ENCODE data around the gene KIFC1. TPM values are rescaled to one million over a fixed set of nuclear protein-coding genes. Genes with fewer than 3 reads are reported as not detected.
"Not testable (repeated sequence)": the region's sequence is repeated elsewhere in the genome, so short reads cannot be mapped to it uniquely, and the experiment has no call there.

KIFC1 gene
- polyA plus RNA-seq, 3 donors: 0.14 to 0.87 (median 0.68) TPM

DNA sequence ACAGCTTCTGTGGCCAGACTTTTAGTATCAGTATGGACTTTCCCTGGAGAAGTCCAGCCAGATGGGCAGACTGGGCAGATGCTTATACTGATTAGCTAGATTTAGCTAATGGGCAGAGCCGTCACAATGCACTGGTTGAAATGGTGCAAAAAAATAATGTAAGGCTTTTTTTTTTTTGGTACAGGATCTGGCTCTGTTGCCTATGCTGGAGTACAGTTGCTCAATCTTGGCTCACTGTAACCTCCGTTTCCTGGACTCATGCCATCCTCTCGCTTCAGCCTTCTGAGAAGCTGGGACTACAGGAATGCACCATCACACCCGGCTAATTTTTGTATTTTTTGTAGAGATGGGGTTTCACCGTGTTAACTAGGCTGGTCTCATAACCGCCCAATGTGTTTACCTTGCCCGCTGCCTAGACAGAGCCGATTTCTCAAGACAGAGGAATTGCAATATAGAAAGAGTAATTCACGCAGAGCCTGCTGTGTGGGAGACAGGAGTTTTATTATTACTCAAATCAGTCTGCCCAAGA, 16.4 kb upstream of the KIFC1 start:
- Mint-ChIP-seq H3K27me3 (ENCODE audit: low read depth in 3 of 3) (peaks cover 0 to 2% (median 2%) of the 10 kb centered on the region in 3 donors), H3K36me3 (no peaks in the 10 kb centered on the region), H3K4me1 (peaks cover 42% of the 10 kb centered on the region), H3K9me3 (no peaks in the 10 kb centered on the region), H3K4me3 (peak overlapping the region; percentile 79 to 89), H3K27ac (peak overlapping the region; percentile 89 to 98 (median 97))
- Histone ChIP-seq H3K9ac (ENCODE audit: insufficient read depth, low read length, poor library complexity, severe bottlenecking) (peak overlapping the region; percentile 51), H3K27ac (ENCODE audit: low read depth in 1 of 2, low read length in 2 of 2) (peak overlapping the region; percentile 84 to 86), H4K20me1 (ENCODE audit: insufficient read depth, low read length) (no peaks in the 10 kb centered on the region), H3K36me3 (replicated peaks in 1 of 2; ENCODE audit: control insufficient read depth in 1 of 2, insufficient read depth in 2 of 2, low read length in 2 of 2) (no peaks in the 10 kb centered on the region), H3K9me3 (replicated peaks in 1 of 2; ENCODE audit: control insufficient read depth in 1 of 2, insufficient read depth in 1 of 2, low read length in 2 of 2) (no peaks in the 10 kb centered on the region), H3K4me2 (replicated peaks; ENCODE audit: extremely low read depth, low read length, poor library complexity, severe bottlenecking) (peak overlapping the region; percentile 33), H3K79me2 (ENCODE audit: insufficient read depth, low read length) (no peaks in the 10 kb centered on the region), H3K4me3 (replicated peaks in 1 of 3; ENCODE audit: low read depth in 2 of 3, low read length in 3 of 3) (peak overlapping the region in 2 of 3 experiments; percentile 30 to 60), H2AFZ (ENCODE audit: insufficient read depth, low read depth, low read length, poor library complexity, severe bottlenecking) (peak overlapping the region; percentile 62), H3K4me1 (ENCODE audit: control insufficient read depth in 1 of 2, insufficient read depth in 2 of 2, low read length in 2 of 2) (peaks cover 43 to 54% of the 10 kb centered on the region in 2 donors), H3K27me3 (ENCODE audit: control insufficient read depth in 2 of 2, insufficient read depth in 2 of 2, low read length in 2 of 2) (no peaks in the 10 kb centered on the region)
- DNase-seq: peak; percentile 38 to 57 (median 55)
- intact Hi-C loops (cut with micrococcal nuclease): no loop called here
- TF ChIP-seq, protein P1, sequence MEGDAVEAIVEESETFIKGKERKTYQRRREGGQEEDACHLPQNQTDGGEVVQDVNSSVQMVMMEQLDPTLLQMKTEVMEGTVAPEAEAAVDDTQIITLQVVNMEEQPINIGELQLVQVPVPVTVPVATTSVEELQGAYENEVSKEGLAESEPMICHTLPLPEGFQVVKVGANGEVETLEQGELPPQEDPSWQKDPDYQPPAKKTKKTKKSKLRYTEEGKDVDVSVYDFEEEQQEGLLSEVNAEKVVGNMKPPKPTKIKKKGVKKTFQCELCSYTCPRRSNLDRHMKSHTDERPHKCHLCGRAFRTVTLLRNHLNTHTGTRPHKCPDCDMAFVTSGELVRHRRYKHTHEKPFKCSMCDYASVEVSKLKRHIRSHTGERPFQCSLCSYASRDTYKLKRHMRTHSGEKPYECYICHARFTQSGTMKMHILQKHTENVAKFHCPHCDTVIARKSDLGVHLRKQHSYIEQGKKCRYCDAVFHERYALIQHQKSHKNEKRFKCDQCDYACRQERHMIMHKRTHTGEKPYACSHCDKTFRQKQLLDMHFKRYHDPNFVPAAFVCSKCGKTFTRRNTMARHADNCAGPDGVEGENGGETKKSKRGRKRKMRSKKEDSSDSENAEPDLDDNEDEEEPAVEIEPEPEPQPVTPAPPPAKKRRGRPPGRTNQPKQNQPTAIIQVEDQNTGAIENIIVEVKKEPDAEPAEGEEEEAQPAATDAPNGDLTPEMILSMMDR (IDR thresholded peaks at IDR 0.05): no peak
- 4% methylated on average over 5 of the region's 9 CpGs for WGBS (ENCODE audit: insufficient coverage)

DNA sequence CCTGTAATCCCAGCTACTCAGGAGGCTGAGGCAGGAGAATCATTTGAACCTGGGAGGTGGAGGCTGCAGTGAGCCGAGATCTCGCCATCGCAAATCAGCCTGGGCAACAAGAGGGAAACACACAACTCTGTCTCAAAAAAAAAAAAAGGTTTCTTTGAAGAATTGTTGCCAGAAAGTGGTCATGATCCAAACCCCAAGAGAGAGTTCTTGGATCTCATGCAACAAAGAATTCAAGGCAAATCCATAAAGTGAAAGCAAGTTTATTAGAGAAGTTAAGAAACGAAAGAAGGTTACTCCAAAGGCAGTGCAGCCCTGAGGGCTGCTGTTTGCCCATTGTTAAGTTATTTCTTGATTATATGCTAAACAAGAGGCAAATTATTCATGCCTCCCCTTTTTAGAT, 14.5 kb upstream of the KIFC1 start:
- H3K9me3 ChIP-seq (replicated peaks in 1 of 2; ENCODE audit: control insufficient read depth in 1 of 2, insufficient read depth in 1 of 2, low read length in 2 of 2): no peaks in the 10 kb centered on the region
- 100% methylated on average over 1 of the region's 4 CpGs for WGBS (ENCODE audit: insufficient coverage)
- H4K20me1 ChIP-seq (ENCODE audit: insufficient read depth, low read length): no peaks in the 10 kb centered on the region
- no peaks in the 10 kb centered on the region for H3K36me3 ChIP-seq (replicated peaks in 1 of 2; ENCODE audit: control insufficient read depth in 1 of 2, insufficient read depth in 2 of 2, low read length in 2 of 2)
- H3K4me1 Mint-ChIP-seq: peaks cover 42% of the 10 kb centered on the region
- peaks cover 0 to 2% (median 2%) of the 10 kb centered on the region in 3 donors for H3K27me3 Mint-ChIP-seq (ENCODE audit: low read depth in 3 of 3)
- H3K36me3 Mint-ChIP-seq: no peaks in the 10 kb centered on the region
- intact Hi-C loops (cut with micrococcal nuclease): no loop called here
- no peaks in the 10 kb centered on the region for H3K79me2 ChIP-seq (ENCODE audit: insufficient read depth, low read length)
- H3K9me3 Mint-ChIP-seq: no peaks in the 10 kb centered on the region
- peaks cover 43 to 53% of the 10 kb centered on the region in 2 donors for H3K4me1 ChIP-seq (ENCODE audit: control insufficient read depth in 1 of 2, insufficient read depth in 2 of 2, low read length in 2 of 2)
- no peak overlapping the region for H3K4me2 ChIP-seq (replicated peaks; ENCODE audit: extremely low read depth, low read length, poor library complexity, severe bottlenecking)
- no peak overlapping the region for H3K9ac ChIP-seq (ENCODE audit: insufficient read depth, low read length, poor library complexity, severe bottlenecking)
- H2AFZ ChIP-seq (ENCODE audit: insufficient read depth, low read depth, low read length, poor library complexity, severe bottlenecking): no peak overlapping the region
- no peak overlapping the region for H3K4me3 Mint-ChIP-seq
- peak overlapping the region in 1 of 2 donors; percentile 8 for H3K27ac ChIP-seq (ENCODE audit: low read depth in 1 of 2, low read length in 2 of 2)
- TF ChIP-seq, protein P1 (IDR thresholded peaks at IDR 0.05): no peak
- H3K27me3 ChIP-seq (ENCODE audit: control insufficient read depth in 2 of 2, insufficient read depth in 2 of 2, low read length in 2 of 2): no peaks in the 10 kb centered on the region
- H3K27ac Mint-ChIP-seq: peak overlapping the region in 4 of 7 donors; percentile 33 to 65 (median 52)
- no peak overlapping the region for H3K4me3 ChIP-seq (replicated peaks in 1 of 3; ENCODE audit: low read depth in 2 of 3, low read length in 3 of 3)
- no peak for DNase-seq

DNA sequence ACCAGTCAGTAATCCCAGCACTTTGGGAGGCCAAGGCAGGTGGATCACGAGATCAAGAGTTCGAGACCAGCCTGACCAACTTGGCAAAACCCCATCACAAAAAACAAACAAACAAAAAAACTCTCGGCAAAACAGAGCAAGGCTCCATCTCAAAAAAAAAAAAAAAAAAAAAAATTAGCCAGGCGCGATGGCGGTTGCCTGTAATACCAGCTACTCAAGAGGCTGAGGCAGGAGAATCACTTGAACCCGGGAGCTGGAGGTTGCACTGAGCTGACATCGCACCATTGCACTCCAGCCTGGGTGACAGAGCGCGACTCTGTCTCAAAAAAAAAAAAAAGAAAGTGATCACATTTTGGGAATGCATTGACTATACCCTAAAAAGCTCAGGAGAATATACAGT, 12.4 kb upstream of the KIFC1 start:
- H3K4me2 ChIP-seq (replicated peaks; ENCODE audit: extremely low read depth, low read length, poor library complexity, severe bottlenecking); H3K9ac ChIP-seq (ENCODE audit: insufficient read depth, low read length, poor library complexity, severe bottlenecking); H3K79me2 ChIP-seq (ENCODE audit: insufficient read depth, low read length); H2AFZ ChIP-seq (ENCODE audit: insufficient read depth, low read depth, low read length, poor library complexity, severe bottlenecking); H3K27me3 Mint-ChIP-seq (ENCODE audit: low read depth in 3 of 3); H3K27ac ChIP-seq (ENCODE audit: low read depth in 1 of 2, low read length in 2 of 2); H3K9me3 ChIP-seq (replicated peaks in 1 of 2; ENCODE audit: control insufficient read depth in 1 of 2, insufficient read depth in 1 of 2, low read length in 2 of 2); DNase-seq; H3K4me3 Mint-ChIP-seq; H3K36me3 ChIP-seq (replicated peaks in 1 of 2; ENCODE audit: control insufficient read depth in 1 of 2, insufficient read depth in 2 of 2, low read length in 2 of 2); H3K36me3 Mint-ChIP-seq; H3K4me3 ChIP-seq (replicated peaks in 1 of 3; ENCODE audit: low read depth in 2 of 3, low read length in 3 of 3); H4K20me1 ChIP-seq (ENCODE audit: insufficient read depth, low read length); intact Hi-C loops (cut with micrococcal nuclease); H3K9me3 Mint-ChIP-seq; H3K27me3 ChIP-seq (ENCODE audit: control insufficient read depth in 2 of 2, insufficient read depth in 2 of 2, low read length in 2 of 2): not testable (repeated sequence)
- Mint-ChIP-seq H3K27ac (peak overlapping the region in 1 of 7 donors; percentile 15), H3K4me1 (peaks cover 28% of the 10 kb centered on the region)
- 92% methylated on average over 7 of the region's 10 CpGs for WGBS (ENCODE audit: insufficient coverage)
- H3K4me1 ChIP-seq (ENCODE audit: control insufficient read depth in 1 of 2, insufficient read depth in 2 of 2, low read length in 2 of 2): peaks cover 26 to 33% of the 10 kb centered on the region in 2 donors
